HG03103 (cell line): Measurements from ENCODE around the gene FOXP4.
A peak's percentile ranks its signal among the peaks of the same experiment; 100 is the strongest.

Experiments used
- ATAC-seq: cut with Tn5 transposase; IDR thresholded peaks from one replicate; pipeline ENCODE4 v1.9.1; 2021; ENCODE audit warnings: low read depth; ENCODE audit not compliant: unreplicated experiment

Gene FOXP4

GRCh38 chr6:41545247-41545702 is 906 bp upstream of the FOXP4 start:
- ATAC-seq, result no peak

- ATAC-seq, result peak; percentile 34
Observed at GRCh38 chr6:41546475-41546865, 289 bp downstream of the FOXP4 start.

GRCh38 chr6:41546866-41547798 is 951 bp downstream of the FOXP4 start:
- peak; percentile 8 for ATAC-seq

- ATAC-seq, result no peak
Observed at GRCh38 chr6:41547799-41548097, 1.6 kb downstream of the FOXP4 start.

GRCh38 chr6:41548098-41548840 is 2.1 kb downstream of the FOXP4 start:
- no peak for ATAC-seq

DNA sequence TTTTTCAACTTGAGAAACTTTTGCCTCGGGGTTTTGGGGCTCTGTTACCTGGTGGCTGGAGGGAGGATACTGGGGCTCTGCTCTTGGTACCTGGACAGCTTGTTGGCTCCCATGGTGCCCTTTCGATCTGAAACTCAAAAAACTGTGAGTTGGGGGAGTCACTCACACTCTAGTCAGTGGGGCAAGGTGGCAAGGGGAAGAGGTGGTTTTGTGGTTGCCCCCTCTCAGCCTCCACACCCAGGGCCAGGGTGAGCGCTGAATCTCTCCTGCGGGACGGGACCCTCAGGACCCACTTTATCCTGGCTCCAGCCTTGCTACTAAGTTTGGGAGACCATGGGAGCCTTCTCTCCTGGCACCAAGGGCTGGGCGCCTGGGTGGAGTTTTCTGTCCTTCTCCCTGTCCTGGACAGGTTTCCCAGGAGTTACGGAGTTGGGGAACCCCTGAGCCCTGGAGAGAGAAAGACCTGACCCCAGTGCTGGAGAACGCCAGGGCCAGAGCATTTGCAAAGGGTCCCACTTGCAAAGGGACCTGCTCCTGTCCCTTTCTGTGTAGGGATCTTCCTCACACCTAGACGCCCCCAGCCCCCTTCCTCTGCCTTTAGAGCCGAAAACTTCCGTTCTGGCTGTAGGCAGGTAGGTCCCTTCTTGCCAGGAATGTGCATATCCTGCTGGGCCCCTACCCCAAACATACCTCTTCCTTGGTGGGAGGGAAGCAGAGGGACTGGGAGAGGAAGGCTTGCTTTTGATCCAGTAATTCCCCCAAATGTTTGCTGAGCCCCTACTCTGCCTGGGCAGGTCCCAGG is 2.9 kb downstream of the FOXP4 start:
- no peak for ATAC-seq

DNA sequence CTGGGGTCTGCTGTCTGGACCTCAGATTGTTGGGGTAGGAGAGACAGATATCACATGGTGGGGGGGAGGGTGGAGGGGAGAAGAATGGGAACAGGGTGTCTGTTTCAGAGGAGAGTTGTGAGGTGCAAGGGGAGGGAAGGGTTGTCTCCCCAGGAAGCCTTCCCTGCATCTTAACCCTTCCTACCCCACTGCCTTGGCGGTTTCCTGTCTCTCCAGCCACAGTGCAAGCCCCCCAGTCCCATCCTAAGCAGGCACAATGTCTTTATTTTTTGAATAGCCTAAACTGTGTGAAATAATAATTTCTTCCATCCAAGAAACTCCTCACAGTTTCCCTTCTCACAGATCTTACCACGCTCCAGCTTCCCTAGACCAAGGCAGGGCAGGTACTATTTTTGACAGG is 3.5 kb downstream of the FOXP4 start:
- no peak for ATAC-seq

GRCh38 chr6:41551086-41551700 is 5.0 kb downstream of the FOXP4 start:
- ATAC-seq, result no peak

- ATAC-seq, result no peak
Observed at GRCh38 chr6:41551857-41552256, 5.7 kb downstream of the FOXP4 start.

DNA sequence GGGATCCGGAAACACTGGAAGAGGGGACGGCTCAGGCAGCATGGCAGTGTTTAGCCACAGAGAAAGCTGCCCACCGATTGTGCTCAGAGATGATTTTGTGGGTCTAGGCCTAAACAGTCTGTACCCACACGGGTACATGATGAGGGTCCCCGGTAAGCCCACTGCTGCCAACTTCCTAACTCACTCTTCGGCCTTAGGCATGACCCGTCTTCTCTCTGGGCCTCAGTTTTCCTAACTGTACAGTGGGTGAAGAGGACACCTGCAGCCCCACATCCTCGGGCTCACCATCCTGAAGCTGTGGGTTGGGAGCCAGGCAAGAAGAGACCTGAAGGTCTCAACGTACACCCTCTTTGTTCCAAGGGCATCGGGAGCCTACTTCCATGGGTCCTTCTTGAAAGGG is 6.5 kb downstream of the FOXP4 start:
- ATAC-seq, result no peak

DNA sequence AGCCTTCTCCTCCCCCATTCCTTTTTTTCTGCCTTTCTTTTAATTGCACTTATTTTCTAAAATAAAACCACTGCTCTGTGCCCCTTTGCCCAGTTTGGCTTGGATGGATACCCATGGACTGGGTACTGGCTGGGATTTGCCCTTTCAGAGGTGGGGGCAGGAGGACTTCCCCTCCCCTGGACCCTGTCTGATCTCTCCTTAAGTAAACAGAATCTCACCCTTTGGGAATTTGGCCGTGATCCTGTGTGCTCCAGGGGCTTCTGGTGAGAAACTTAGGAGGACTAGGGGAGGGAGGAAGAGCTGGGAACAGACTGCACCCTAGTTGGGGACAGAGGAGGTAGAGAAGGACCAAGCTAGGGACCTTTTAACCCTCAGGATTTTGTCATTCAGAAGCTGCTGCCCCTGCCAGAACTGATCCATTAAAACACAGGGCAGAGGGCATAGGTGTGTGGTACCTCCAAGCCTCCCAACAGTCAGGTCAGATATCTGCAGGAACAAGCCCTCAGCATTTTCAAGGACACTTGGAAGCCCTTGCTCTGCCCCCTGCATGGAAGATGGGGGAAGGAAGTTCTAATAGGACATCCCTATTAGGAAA is 7.3 kb downstream of the FOXP4 start:
- ATAC-seq, result no peak

DNA sequence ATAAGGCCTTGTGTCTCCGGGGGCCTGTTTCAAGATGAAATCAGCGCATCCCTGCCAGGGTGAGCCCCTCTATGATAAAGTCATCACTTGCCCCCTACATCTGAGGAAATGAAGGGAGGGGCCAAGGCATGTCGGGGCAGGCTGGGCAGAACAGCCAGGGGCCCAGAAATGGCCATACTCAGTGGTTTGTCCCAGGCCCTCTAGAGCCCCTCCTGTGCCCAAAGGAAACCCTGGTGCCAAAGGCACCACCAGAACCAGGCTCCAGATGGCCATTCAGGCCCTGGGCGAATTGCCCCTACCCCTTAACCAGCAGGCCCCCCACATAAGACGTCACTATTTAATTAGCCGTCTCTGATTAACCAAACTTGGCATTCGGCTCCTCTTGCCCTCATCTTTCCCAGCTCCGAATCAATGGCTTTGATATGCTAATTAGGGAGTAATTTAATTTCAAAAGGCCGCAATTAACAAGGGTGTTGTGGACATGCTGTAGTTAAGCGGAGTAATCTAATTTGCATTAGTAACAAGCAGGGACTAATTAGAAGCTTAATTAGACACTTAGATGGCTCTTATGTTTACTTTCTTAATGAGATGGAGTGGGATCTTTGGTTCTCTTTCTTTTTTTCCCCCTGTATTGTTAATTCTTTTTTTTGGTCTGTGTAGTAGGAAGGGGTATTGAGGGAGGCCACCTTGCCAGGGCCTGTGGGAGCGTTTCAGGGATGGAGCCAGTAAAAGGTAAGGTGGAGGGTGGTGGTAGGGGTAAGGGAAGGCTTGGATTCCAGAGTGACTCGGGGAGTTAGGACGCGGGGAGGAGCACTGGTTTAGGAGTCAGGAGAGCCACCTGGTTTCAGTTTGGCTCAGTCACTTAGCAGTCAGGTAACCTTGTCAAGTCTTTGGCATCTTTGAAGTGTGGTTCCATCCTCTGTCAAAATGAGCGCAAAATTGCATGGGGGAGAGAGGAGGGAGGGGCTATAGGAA is 9.4 kb downstream of the FOXP4 start:
- ATAC-seq, result no peak

DNA sequence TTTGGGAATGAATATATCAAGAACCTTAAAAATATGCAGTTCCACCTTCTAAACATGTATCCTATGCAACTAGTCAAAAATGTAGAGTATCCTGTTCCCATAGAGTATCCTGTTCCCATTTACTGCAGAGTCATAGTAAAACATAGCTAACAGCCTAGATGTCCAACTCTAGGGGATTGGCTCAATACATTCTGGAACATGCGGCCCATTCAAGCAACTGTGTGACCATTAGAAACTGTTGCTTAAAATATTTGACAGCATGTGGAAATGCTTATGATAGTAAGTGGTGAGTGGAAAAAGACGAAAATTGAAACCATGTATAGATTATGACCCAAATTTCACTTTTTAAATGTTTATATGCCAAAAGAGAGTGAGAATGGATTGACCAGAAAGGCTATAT is 11.2 kb downstream of the FOXP4 start:
- ATAC-seq, result no peak

DNA sequence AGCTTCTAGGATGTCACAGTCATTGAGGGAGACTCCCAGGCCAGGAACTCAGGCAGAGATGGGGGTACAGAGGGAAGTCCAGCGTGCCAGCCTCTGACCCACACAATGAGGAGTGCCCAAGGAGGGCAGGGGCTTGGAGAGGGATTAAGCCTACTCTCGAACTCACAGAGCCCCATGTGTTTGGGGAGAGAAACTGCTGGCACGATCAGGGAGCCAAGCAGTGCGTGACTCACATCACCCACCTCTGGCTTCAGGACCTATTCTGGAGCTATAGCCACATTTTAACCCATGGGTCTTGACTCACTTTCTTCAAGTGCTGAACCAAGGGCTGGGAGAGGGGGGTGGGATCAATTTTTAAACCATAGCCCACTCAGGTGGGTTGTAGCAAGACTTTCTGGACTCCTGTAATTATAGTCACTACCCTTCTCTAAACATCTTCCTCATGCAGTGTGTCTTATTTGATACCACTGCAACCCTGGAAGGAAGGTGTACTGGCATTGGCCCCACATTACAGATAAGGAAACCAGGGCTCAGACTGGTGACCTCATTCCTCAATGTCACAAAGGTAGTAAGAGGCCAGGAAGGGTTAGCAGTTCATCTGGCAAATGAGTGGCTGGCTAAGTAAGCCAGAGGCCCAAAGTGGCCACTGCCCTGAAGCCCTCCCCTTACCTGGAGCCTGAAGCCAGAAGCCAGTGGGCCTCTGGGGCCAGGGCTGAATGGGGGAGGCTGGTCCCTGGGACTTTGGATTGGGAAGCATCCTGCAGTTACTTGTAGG is 12.0 kb downstream of the FOXP4 start:
- no peak for ATAC-seq

DNA sequence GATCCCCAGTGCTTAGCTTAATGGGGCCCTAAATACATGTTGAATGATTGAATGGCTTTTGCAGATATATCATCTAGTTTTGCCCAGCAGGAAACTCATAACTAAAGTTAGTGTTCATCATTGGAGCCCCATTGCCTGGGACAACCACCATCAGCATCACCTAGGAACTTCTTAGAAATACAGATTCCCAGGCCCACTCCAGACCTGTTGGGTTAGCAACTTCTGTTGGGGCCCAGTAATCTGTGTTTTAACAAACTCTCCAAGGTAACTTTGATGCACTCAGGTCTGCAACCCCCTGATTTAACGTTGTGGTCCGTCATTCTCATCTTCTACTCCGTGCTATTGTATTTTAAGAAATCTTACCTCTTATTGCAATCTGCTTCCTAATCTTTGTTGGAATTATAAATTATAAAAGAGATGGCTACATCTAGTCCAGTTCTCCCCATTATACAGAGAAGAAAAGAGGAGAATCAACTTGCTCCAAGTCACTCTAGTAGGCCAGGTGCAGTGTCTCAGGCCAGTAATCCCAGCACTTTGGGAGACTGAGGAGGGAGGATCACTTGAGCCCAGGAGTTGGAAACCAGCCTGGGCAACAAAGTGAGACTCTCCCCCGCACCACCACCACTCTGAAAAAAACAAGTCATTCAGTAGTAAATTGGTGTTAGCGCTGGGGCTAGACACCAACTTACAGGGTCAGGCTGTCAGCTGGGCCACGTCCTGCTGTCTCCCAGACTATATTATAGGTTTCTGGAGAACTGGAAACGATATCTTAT is 13.7 kb downstream of the FOXP4 start:
- ATAC-seq, result no peak

- peak; percentile 59 for ATAC-seq
Observed at GRCh38 chr6:41560431-41561192, 14.4 kb downstream of the FOXP4 start.

GRCh38 chr6:41561416-41561815 is 15.2 kb downstream of the FOXP4 start:
- ATAC-seq, result no peak
